Mesodermal cell (in vitro differentiated cells): Measurements from ENCODE around the gene C9orf72.

Experiments used
- H3K27ac ChIP-seq: 2 replicates; pipeline ENCODE4 v1.7.0; 2013; ENCODE audit warnings: mild to moderate bottlenecking, low read depth, low read length, moderate library complexity; ENCODE audit not compliant: severe bottlenecking
- H3K36me3 ChIP-seq: 2 replicates; pipeline ENCODE4 v1.7.1; 2013; ENCODE audit warnings: mild to moderate bottlenecking, low read length, moderate library complexity; ENCODE audit not compliant: control insufficient read depth, insufficient read depth
- H3K4me1 ChIP-seq: one replicate; pipeline ENCODE4 v1.7.1; 2013; ENCODE audit warnings: mild to moderate bottlenecking, low read length; ENCODE audit not compliant: insufficient read depth, control insufficient read depth, poor library complexity, severe bottlenecking
- H3K4me3 ChIP-seq: 2 replicates; pipeline ENCODE4 v1.7.0; 2013; ENCODE audit warnings: low read length, control low read depth, mild to moderate bottlenecking; ENCODE audit not compliant: insufficient read depth, poor library complexity, severe bottlenecking; ENCODE audit errors: extremely low read depth
- H3K9me3 ChIP-seq: 2 replicates; pipeline ENCODE4 v1.7.1; 2013; ENCODE audit warnings: mild to moderate bottlenecking, low read length, moderate library complexity; ENCODE audit not compliant: control insufficient read depth
- WGBS, 2 experiments: methylation state at CpG; one replicate each; pipeline ENCODE4 v1.1.5; 2013; ENCODE audit warnings: missing lambda C conversion rate in 2 of 2; ENCODE audit not compliant: insufficient coverage in 2 of 2; 5-methylcytosine and 5-hydroxymethylcytosine counted together

The C9orf72 gene

DNA sequence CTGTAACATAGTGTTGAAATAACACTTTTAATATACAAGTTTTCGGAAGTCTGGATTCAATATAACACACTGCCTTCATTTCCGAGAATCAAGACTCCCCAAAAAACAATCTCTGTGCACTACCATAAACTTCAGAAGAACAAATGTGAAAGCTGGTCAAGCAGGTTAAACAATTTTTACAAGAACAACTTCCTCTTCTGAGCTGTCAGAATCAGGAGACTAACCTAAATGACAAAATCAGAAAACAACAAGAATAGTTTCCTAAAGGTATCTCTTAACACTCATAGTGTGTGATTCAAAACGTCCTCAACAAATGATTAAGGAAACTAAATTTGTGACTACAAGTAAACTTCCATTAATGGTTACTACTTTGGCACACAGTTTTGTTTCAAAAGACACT is 11.6 kb downstream of the C9orf72 start:
- 90 to 100% methylated on average over 2 of the region's 3 CpGs for WGBS, 2 experiments
- Histone ChIP-seq H3K4me1 (no peaks in the 10 kb centered on the region), H3K4me3 (no peak overlapping the region), H3K27ac (no peak overlapping the region), H3K36me3 (peaks cover 19% of the 10 kb centered on the region), H3K9me3 (no peaks in the 10 kb centered on the region)

DNA sequence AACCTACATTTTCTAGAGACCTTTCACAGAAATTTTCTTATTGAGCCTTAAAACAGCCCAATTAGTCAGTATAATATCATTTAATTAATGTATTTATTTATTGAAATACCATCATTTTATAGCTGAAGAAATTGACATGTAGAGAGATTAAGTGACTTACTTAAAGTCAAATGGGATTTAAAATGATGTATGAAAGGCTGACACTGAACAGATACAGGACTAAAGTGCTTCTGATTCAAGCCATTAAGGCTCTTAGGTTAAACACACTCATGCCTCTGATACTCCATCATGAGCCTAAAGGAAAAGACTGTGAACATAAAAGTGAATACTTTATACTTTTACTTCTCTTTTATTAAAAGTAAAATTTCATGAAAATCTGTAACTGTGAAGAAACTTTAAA is 12.8 kb downstream of the C9orf72 start:
- H3K9me3 ChIP-seq = no peaks in the 10 kb centered on the region
- no peak overlapping the region for H3K4me3 ChIP-seq
- no peak overlapping the region for H3K27ac ChIP-seq
- H3K4me1 ChIP-seq = no peaks in the 10 kb centered on the region
- peaks cover 25% of the 10 kb centered on the region for H3K36me3 ChIP-seq

DNA sequence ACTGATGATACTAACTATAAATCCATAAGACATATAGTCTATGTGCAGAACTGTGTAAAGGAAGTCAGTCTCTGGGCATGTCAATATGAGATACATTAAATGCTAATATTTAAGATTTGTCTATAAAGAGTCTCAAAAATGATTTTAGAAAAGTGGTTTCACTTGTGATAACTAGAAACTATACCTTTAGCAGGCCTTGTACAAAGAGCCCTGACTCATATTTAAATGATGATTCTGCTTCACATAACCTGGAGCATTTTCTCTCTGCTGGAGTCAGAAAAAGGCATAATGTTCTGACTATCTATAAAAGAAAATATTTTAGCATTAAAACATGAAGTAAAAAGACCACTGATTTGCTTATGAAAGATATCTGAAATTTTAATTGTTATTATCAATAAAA is 15.0 kb downstream of the C9orf72 start:
- Histone ChIP-seq H3K9me3 (no peaks in the 10 kb centered on the region), H3K27ac (no peak overlapping the region), H3K36me3 (peaks cover 39% of the 10 kb centered on the region), H3K4me1 (no peaks in the 10 kb centered on the region), H3K4me3 (no peak overlapping the region)

DNA sequence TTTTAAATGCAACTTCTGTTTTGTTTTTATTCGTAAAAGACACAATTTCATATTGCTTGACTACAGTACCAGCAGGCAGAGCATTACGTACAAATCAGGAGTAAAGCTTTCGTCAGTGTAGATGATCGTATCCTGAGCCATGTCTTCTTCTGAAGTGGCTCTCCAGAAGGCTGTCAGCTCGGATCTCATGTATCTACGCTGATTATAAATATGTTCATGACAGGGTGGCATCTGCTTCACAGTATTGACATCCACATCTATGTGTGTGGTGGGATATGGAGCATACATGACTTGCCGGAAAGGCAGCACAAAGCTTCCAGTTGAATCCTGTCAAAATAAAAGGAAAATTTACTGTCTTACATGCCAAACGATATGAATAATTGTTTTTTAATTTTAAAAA is 16.8 kb downstream of the C9orf72 start:
- peaks cover 50% of the 10 kb centered on the region for H3K36me3 ChIP-seq

DNA sequence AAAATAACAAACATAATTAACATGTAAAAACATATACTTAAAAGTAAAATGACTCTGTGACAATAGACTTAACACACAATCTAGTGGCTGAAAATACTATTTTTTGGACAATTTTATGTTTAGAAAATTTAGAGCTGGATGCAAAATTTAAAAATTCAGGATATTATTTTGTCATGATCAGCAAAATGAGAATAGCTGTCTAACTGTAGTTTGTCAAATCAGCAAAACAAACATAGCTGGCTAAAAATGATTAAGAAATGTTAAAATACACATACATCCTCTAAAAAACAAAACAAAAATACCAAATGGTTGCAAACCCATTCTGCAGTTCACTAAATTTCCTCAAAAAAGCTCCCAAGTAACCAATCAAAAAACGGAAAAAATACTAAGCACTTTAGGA is 18.6 kb downstream of the C9orf72 start:
- Histone ChIP-seq H3K36me3 (peaks cover 45% of the 10 kb centered on the region), H3K27ac (no peak overlapping the region), H3K4me3 (no peak overlapping the region), H3K4me1 (no peaks in the 10 kb centered on the region), H3K9me3 (no peaks in the 10 kb centered on the region)
- no CpG with 5 or more reads among the region's 1 CpG for WGBS, 2 experiments

More for the DNA sequence above, 16.8 kb downstream of the C9orf72 start:
- Histone ChIP-seq H3K4me1 (no peaks in the 10 kb centered on the region), H3K9me3 (no peaks in the 10 kb centered on the region), H3K27ac (no peak overlapping the region), H3K4me3 (no peak overlapping the region)
- 100% methylated on average over 5 of the region's 8 CpGs for WGBS, 2 experiments

DNA sequence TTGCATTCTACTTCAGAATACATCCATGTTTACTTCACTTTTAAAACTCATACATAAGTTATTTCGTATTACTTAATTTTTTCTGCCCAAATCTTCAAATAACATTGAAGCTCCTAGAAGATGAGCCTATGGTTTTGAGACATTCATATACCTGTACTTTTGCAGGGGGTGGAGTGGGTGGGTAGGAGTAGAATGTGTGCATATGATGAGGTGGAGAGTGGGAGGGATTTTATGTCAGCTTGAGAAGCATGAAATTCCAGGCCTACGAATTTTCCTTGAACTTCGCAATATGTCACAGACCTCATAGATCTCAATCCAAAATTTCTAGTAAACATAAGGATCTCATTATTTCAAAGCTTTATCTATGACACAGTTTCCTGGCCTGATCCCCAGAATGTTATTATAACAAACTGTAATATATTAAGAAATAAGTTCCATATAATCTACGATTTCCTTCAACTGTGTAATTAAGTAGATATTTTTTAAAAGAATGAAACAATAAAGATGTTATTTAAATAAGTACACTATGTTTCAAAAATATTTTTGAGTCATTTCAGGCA is 24.0 kb downstream of the C9orf72 start:
- Histone ChIP-seq H3K4me3 (no peak overlapping the region), H3K27ac (no peak overlapping the region), H3K9me3 (no peaks in the 10 kb centered on the region), H3K36me3 (peaks cover 24% of the 10 kb centered on the region), H3K4me1 (no peaks in the 10 kb centered on the region)
- WGBS, 2 experiments = no CpG with 5 or more reads among the region's 4 CpGs

DNA sequence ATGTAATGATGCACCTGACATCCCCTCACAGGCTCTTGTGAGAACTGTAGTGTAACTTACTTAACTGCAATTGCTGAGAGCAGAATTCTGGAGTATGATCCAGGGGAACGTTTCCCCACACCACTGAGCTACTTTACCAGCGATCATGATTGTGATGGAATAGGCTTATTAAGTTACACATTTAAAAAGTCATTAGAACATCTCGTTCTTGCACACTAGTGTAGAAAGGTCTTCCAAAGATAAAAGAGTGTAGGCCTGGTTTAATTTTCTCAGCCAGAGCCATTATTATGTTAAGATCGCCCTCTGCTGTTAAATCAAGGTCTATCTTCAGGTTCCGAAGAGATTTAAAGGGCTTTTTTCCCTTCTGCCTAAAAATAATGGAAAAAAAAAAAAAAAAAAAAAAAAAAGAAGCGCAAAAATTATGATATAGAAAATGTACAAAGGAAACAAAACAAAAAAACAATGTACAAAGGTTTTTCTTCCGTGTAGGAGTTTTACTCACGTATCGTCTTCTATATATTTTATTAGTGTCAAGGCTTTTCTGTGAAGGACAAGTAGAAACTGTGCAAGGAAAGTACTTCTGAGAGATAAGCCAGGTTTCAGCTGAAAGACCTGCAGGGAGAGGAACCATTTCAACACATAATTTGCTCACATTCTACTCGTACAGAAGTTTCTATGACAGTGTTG is 25.1 kb downstream of the C9orf72 start:
- Histone ChIP-seq H3K4me1 (no peaks in the 10 kb centered on the region), H3K36me3 (peaks cover 13% of the 10 kb centered on the region), H3K27ac (no peak overlapping the region), H3K4me3 (no peak overlapping the region), H3K9me3 (no peaks in the 10 kb centered on the region)
- WGBS, 2 experiments = 73% methylated on average over 3 of the region's 10 CpGs; no CpG with 5 or more reads in 1 of the 2 experiments

DNA sequence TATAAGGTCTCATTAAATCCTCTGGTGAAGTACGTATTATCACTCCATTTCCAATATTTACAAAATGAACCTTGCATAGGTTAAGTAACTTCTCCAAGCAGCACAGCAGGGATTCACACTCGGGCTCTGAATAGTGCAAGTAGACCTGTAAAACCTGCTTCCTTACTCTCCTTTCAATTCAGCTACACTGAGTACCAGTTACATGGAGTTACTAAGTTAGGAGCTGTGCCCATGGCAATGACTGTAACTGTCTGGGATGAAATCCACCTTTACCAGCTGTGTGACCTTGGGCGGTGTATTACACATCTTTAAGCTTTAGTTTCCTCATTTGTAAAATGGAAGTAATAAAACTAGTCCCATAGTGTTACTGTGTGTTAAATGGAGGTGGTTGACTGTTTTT is 27.8 kb downstream of the C9orf72 start:
- Histone ChIP-seq H3K9me3 (no peaks in the 10 kb centered on the region), H3K36me3 (no peaks in the 10 kb centered on the region), H3K4me3 (no peak overlapping the region), H3K4me1 (no peaks in the 10 kb centered on the region), H3K27ac (no peak overlapping the region)
- WGBS, 2 experiments = 100% methylated on average over 2 of the region's 3 CpGs; no CpG with 5 or more reads in 1 of the 2 experiments

DNA sequence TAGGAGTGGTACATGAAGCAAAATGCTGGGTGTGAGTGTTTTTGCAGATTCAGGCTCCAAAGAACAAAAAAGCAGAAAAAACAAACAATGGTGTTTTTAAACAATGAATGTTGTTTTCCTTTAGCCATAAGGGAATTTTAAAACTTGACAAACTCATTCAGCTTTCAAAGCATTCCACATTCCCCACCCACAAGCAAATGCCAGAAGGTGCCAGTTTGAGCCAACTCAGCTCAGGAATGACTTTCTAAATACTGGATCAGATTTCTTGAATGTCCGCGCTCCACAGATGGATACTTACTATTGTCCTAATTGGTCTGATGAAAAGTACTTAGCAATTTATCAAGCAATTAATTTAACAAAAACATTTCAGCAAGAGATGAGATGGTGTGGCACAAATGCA is 30.8 kb downstream of the C9orf72 start:
- Histone ChIP-seq H3K4me3 (no peak overlapping the region), H3K27ac (no peak overlapping the region), H3K4me1 (peaks cover 7% of the 10 kb centered on the region), H3K36me3 (no peaks in the 10 kb centered on the region), H3K9me3 (no peaks in the 10 kb centered on the region)
- WGBS, 2 experiments = 100% methylated on average over 2 of the region's 2 CpGs; no CpG with 5 or more reads in 1 of the 2 experiments

DNA sequence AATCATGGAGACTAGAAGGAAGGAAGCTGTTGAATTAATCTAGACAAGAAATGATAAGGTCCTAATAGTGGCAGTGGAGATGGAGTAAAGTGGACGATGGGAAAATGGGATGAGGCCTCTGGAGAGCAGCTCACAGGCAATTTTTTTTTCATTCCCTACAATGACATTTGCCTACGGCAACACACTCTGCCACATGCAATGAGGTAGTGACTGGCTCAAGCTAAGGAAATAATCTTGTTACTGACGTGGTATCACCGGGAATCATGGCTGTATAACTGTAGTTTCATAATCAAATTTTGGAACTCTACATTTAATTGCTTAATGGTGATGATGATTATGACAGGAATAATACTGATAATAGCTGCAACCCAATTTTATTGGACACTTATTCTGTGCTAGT is 31.5 kb downstream of the C9orf72 start:
- no peak overlapping the region for H3K4me3 ChIP-seq
- no peak overlapping the region for H3K27ac ChIP-seq
- H3K4me1 ChIP-seq = peaks cover 7% of the 10 kb centered on the region
- H3K36me3 ChIP-seq = no peaks in the 10 kb centered on the region
- H3K9me3 ChIP-seq = no peaks in the 10 kb centered on the region
- 92% methylated on average over 2 of the region's 4 CpGs; no CpG with 5 or more reads in 1 of the 2 experiments for WGBS, 2 experiments

DNA sequence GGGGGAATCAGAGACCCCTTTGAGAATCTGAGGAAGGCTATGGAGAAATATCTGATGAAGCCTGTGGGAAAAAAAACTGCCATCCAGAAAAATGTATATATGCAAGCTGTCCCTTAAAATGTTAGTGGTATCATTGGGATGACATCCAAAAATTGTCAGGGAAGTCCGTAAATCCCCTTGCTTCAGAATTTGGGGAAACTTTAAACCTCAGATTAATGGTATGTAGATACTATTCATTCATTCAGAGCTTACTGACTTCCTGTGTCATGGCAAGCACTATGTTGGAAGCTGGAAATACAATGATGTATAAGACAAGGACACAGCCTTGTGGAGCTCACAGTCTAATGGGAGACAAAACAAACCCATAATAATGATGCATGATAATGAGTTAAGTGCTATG is 32.8 kb downstream of the C9orf72 start:
- Histone ChIP-seq H3K27ac (no peak overlapping the region), H3K9me3 (no peaks in the 10 kb centered on the region), H3K36me3 (no peaks in the 10 kb centered on the region), H3K4me1 (peaks cover 7% of the 10 kb centered on the region), H3K4me3 (no peak overlapping the region)
- 60% methylated on average over 1 of the region's 1 CpG; no CpG with 5 or more reads in 1 of the 2 experiments for WGBS, 2 experiments
